SH-SY5Y (cell line): ENCODE measurements around the gene PPARG.

Experiments
- GATA2 ChIP-seq: IDR thresholded peaks from 2 replicates; pipeline ENCODE4 v1.6.1; 2011; ENCODE audit warnings: mild to moderate bottlenecking, low read depth, low read length
- GATA3 ChIP-seq: IDR thresholded peaks from 2 replicates; pipeline ENCODE4 v1.6.1; 2011; ENCODE audit warnings: low read depth, mild to moderate bottlenecking, low read length, moderate library complexity

The PPARG gene

GRCh38 chr3:12451960-12452359, 163.1 kb downstream of the PPARG start:
- TF ChIP-seq GATA3 (no peak), GATA2 (no peak)

GRCh38 chr3:12452361-12453330, 163.8 kb downstream of the PPARG start:
- TF ChIP-seq GATA2: no peak
- no peak for TF ChIP-seq GATA3

- TF ChIP-seq GATA2 (no peak), GATA3 (no peak)
Observed at GRCh38 chr3:12454076-12454815, 165.4 kb downstream of the PPARG start.

- TF ChIP-seq GATA2: no peak
- TF ChIP-seq GATA3: no peak
Observed at GRCh38 chr3:12454816-12455121, 165.9 kb downstream of the PPARG start.

GRCh38 chr3:12455740-12456139, 166.9 kb downstream of the PPARG start:
- TF ChIP-seq GATA2: no peak
- TF ChIP-seq GATA3: no peak

GRCh38 chr3:12456441-12456840, 167.6 kb downstream of the PPARG start:
- no peak for TF ChIP-seq GATA3
- no peak for TF ChIP-seq GATA2

GRCh38 chr3:12458901-12459300, 170.0 kb downstream of the PPARG start:
- no peak for TF ChIP-seq GATA3
- TF ChIP-seq GATA2: no peak

GRCh38 chr3:12460127-12460526, 171.3 kb downstream of the PPARG start:
- TF ChIP-seq GATA3: no peak
- no peak for TF ChIP-seq GATA2

GRCh38 chr3:12461097-12461649, 172.3 kb downstream of the PPARG start:
- TF ChIP-seq GATA2: no peak
- TF ChIP-seq GATA3: no peak

- TF ChIP-seq GATA3: no peak
- no peak for TF ChIP-seq GATA2
Observed at GRCh38 chr3:12462159-12462947, 173.5 kb downstream of the PPARG start.

- TF ChIP-seq GATA2 (no peak), GATA3 (no peak)
Observed at GRCh38 chr3:12463686-12464085, 174.8 kb downstream of the PPARG start.

GRCh38 chr3:12464181-12464580, 175.3 kb downstream of the PPARG start:
- TF ChIP-seq GATA3: no peak
- no peak for TF ChIP-seq GATA2

GRCh38 chr3:12465151-12465835, 176.4 kb downstream of the PPARG start:
- TF ChIP-seq GATA3 (no peak), GATA2 (no peak)

GRCh38 chr3:12465836-12466225, 177.0 kb downstream of the PPARG start:
- TF ChIP-seq GATA2 (no peak), GATA3 (no peak)
